ENCODE data around the gene TAF3.

DNA sequence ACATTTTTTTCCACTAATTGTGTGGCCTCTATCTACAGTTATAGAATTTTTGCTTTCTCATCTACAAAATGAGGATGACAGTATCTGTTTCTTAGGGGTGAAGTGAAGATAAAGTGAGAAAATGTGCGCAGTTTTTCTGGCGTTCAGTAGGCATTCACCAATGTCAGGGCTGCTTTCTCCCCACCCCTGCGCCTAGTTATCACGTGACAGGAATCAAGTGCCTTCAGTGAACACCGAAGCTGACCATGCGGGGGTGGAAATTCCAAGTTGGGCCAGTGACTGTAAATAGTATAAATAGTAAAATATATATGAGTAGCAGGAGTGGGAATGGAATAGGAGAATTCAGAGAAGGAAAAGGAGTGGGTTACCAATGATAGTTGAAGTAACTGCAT lies 77.4 kb downstream of the TAF3 start:
- TF ChIP-seq GATA2 (IDR thresholded peaks at IDR 0.05; ENCODE audit: low read depth, low read length) = no peak
- no peak for TF ChIP-seq GATA3 (IDR thresholded peaks at IDR 0.05; ENCODE audit: low read depth, low read length)
